H1 (cell line): Measurements from ENCODE around the gene RNF186. TPM values are rescaled to one million over a fixed set of nuclear protein-coding genes. Genes with fewer than 3 reads are reported as not detected.

Source experiments
- CTCF ChIP-seq, 3 experiments: IDR thresholded peaks; 1 replicate in 2 of 3; 2 replicates in 1 of 3; pipeline versions ENCODE4 v1.5.1 to v1.6.1; 2011; ENCODE audit warnings: low read length in 3 of 3, mild to moderate bottlenecking in 3 of 3, inconsistent platforms in 2 of 3, low read depth in 1 of 3, moderate library complexity in 1 of 3; ENCODE audit not compliant: insufficient read depth in 1 of 3; ENCODE audit errors: control extremely low read depth in 1 of 3
- KDM4A ChIP-seq: IDR thresholded peaks from one replicate; pipeline ENCODE4 v1.7.1; 2012; ENCODE audit warnings: low read depth, mild to moderate bottlenecking, moderate library complexity, low read length, inconsistent platforms; ENCODE audit not compliant: severe bottlenecking
- MAX ChIP-seq: IDR thresholded peaks from 2 replicates; pipeline ENCODE4 v1.6.1; 2012; ENCODE audit warnings: inconsistent platforms
- POLR2AphosphoS5 ChIP-seq: IDR thresholded peaks from 2 replicates; pipeline ENCODE4 v1.6.1; 2011; ENCODE audit warnings: low read depth, low read length
- polyA plus RNA-seq, 7 experiments: library from polyadenylated mRNA; depleted of rRNA in 3 of 7; stranded (reverse) in 5 of 7; unstranded in 2 of 7; fragments of >200 nt in 5 of 7; fragments of 200-250 nt in 2 of 7; gene quantifications; 1 replicate in 5 of 7; 2 replicates in 1 of 7; 4 replicates in 1 of 7; pipeline versions ENCODE4 v1.2.1 to v1.2.3, GENCODE V29; 2011 to 2013; ENCODE audit warnings: missing spikeins in 2 of 7, mixed read lengths in 2 of 7
- total RNA-seq: library from RNA; stranded (reverse); fragmentation: NEBNext Ultra II Directional; extraction: Animal tissue kit (Norgen Biotek cat#: 25700); gene quantifications from 2 replicates; pipeline ENCODE4 v1.2.1, GENCODE V29; 2021

RNF186 gene
- total and polyA plus RNA-seq, 2 of the 8 experiments (the other 6 are each of a cell fraction or from before 2014, with no cell fraction given), result not detected

GRCh38 chr1:19819701-19820100 lies 4.6 kb upstream of the RNF186 start (continued):
- TF ChIP-seq CTCF (IDR thresholded peaks at IDR 0.05; ENCODE audit: control extremely low read depth in 1 of 3, insufficient read depth in 1 of 3, low read depth in 1 of 3, low read length in 3 of 3), result no peak
- no peak for TF ChIP-seq MAX
- no peak for TF ChIP-seq KDM4A
- no peak for TF ChIP-seq POLR2AphosphoS5
